ENCODE results near the gene BORCS8. TPM values are rescaled to one million over a fixed set of nuclear protein-coding genes. Genes with fewer than 3 reads are reported as not detected.

BORCS8 gene
- total RNA-seq, 4 donors from 2014 or later: 17.2 to 32.2 (median 22.1) TPM

GRCh38 chr19:19191768-19192077 is 229 bp downstream of the BORCS8 start:
- peak overlapping the region; percentile 68 to 96 (median 88) for H3K4me3 ChIP-seq

GRCh38 chr19:19186742-19187141 is 5.2 kb downstream of the BORCS8 start:
- H3K27me3 ChIP-seq: no peaks in the 10 kb centered on the region
- no peak for DNase-seq
- no peak overlapping the region for H3K4me3 ChIP-seq
- H3K36me3 ChIP-seq: peaks cover 0 to 34% (median 0%) of the 10 kb centered on the region in 3 donors
- H3K27ac ChIP-seq: no peak overlapping the region
- peaks cover 0 to 17% (median 12%) of the 10 kb centered on the region in 4 donors for H3K4me1 ChIP-seq
- no peak for TF ChIP-seq CTCF (IDR thresholded peaks at IDR 0.05)
- no peak for TF ChIP-seq POLR2A (IDR thresholded peaks at IDR 0.05)
- H3K9me3 ChIP-seq: no peaks in the 10 kb centered on the region

More at GRCh38 chr19:19191768-19192077, 229 bp downstream of the BORCS8 start:
- Histone ChIP-seq H3K36me3 (peaks cover 0 to 10% (median 0%) of the 10 kb centered on the region in 3 donors), H3K9me3 (no peaks in the 10 kb centered on the region), H3K4me1 (peaks cover 4 to 35% (median 17%) of the 10 kb centered on the region in 4 donors), H3K27me3 (no peaks in the 10 kb centered on the region), H3K27ac (peak overlapping the region; percentile 95 to 99 (median 98))
- no peak for DNase-seq
- TF ChIP-seq POLR2A (IDR thresholded peaks at IDR 0.05) (no peak), CTCF (IDR thresholded peaks at IDR 0.05) (peak in 1 of 6 experiments; percentile 1)

- H3K4me3 ChIP-seq: no peak overlapping the region
- no peaks in the 10 kb centered on the region for H3K9me3 ChIP-seq
- H3K27ac ChIP-seq: no peak overlapping the region
- no peak for TF ChIP-seq POLR2A (IDR thresholded peaks at IDR 0.05)
- peak; percentile 2 to 65 (median 56) for TF ChIP-seq CTCF (IDR thresholded peaks at IDR 0.05)
- H3K27me3 ChIP-seq: no peaks in the 10 kb centered on the region
- peaks cover 0 to 40% (median 0%) of the 10 kb centered on the region in 3 donors for H3K36me3 ChIP-seq
- H3K4me1 ChIP-seq: peaks cover 0 to 15% (median 8%) of the 10 kb centered on the region in 4 donors
- DNase-seq: peak in 2 of 3 donors; percentile 57 to 73
These were observed 5.9 kb downstream of the BORCS8 start for GRCh38 chr19:19185853-19186740.

- peaks cover 0 to 63% (median 0%) of the 10 kb centered on the region in 3 donors for H3K36me3 ChIP-seq
- no peaks in the 10 kb centered on the region for H3K4me1 ChIP-seq
- no peak for DNase-seq
- H3K9me3 ChIP-seq: no peaks in the 10 kb centered on the region
- no peak overlapping the region for H3K4me3 ChIP-seq
- no peak overlapping the region for H3K27ac ChIP-seq
- no peaks in the 10 kb centered on the region for H3K27me3 ChIP-seq
- TF ChIP-seq POLR2A (IDR thresholded peaks at IDR 0.05) (no peak), CTCF (IDR thresholded peaks at IDR 0.05) (no peak)
These were observed 10.4 kb downstream of the BORCS8 start for GRCh38 chr19:19181488-19181998.

- Histone ChIP-seq H3K27me3 (no peaks in the 10 kb centered on the region), H3K4me3 (no peak overlapping the region), H3K36me3 (peaks cover 0 to 57% (median 0%) of the 10 kb centered on the region in 3 donors), H3K9me3 (no peaks in the 10 kb centered on the region), H3K27ac (no peak overlapping the region), H3K4me1 (no peaks in the 10 kb centered on the region)
- DNase-seq: no peak
- no peak for TF ChIP-seq CTCF (IDR thresholded peaks at IDR 0.05)
These were observed 12.2 kb downstream of the BORCS8 start for GRCh38 chr19:19179548-19180441.

All from Peyer's patch (tissue), 4 donors.